Measurements from ENCODE around the gene PACSIN1.

PACSIN1 gene

DNA sequence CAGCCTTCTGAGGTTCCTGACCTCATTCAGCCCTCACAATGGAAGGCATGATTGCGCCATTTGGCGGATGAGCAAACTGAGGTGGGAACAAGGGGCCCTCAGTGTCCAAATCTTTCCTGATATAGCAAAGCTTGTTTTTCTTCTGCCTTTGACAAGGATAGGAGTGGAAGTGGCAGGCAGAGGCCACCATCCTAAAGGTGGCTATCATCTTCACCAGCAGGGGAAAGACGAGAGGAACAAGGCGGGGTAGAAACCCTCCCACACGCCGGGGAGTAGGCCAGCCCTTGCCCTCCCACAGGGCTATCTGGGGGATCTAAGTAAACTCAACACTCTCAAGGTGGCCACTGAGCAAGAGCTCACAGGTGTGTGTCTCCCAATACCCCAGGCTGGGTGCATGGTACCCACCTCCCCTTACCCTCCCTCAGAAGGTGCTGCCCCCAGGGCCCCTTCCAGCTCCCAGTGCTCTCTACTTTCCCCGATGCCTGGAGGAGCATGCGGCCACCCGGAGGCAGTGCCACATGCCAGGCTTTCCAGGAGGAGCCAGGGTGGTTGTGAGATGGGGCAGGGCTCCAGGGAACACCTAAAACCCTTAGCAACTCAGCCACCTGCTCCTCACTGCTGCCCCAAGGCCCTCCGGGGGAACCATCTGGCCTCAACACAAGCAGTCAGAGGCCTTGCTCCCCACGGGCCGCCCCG lies 79.0 kb downstream of the PACSIN1 start:
- Histone ChIP-seq H3K4me1 (ENCODE audit: control extremely low read depth in 1 of 4, control insufficient read depth in 4 of 4, insufficient read depth in 4 of 4, low read length in 3 of 4) (peaks cover 0 to 8% (median 0%) of the 10 kb centered on the region in 4 experiments), H3K36me3 (ENCODE audit: control insufficient read depth in 4 of 4, insufficient read depth in 4 of 4, low read length in 3 of 4) (no peaks in the 10 kb centered on the region), H3K27ac (ENCODE audit: insufficient read depth in 1 of 2, low read depth in 1 of 2, low read length in 2 of 2, poor library complexity in 1 of 2, severe bottlenecking in 2 of 2) (no peak overlapping the region), H3K4me3 (ENCODE audit: control insufficient read depth in 1 of 7, extremely low read depth in 1 of 7, insufficient read depth in 4 of 7, low read depth in 2 of 7, low read length in 6 of 7) (no peak overlapping the region), H3K27me3 (replicated peaks in 2 of 5; ENCODE audit: control insufficient read depth in 4 of 5, insufficient read depth in 5 of 5, low read length in 4 of 5) (no peaks in the 10 kb centered on the region), H3K9me3 (ENCODE audit: control extremely low read depth in 1 of 5, control insufficient read depth in 4 of 5, insufficient read depth in 2 of 5, low read depth in 1 of 5, low read length in 4 of 5) (no peaks in the 10 kb centered on the region)
- CTCF ChIA-PET: interaction anchor here (0.6 to 1.0 kb wide), 2 partner anchors 10 to 26 kb away, joined by 3 read pairs; no protein-coding TSS in a partner anchor
- WGBS (ENCODE audit: insufficient coverage): 100% methylated on average over 7 of the region's 13 CpGs
- DNase-seq: no peak
- POLR2A ChIA-PET: interaction anchor here (0.7 kb wide), 1 partner anchor 17 kb away, joined by 4 read pairs; no protein-coding TSS in a partner anchor

- no peak overlapping the region for H3K27ac ChIP-seq (ENCODE audit: insufficient read depth in 1 of 2, low read depth in 1 of 2, low read length in 2 of 2, poor library complexity in 1 of 2, severe bottlenecking in 2 of 2)
- peaks cover 0 to 16% (median 4%) of the 10 kb centered on the region in 4 experiments for H3K4me1 ChIP-seq (ENCODE audit: control extremely low read depth in 1 of 4, control insufficient read depth in 4 of 4, insufficient read depth in 4 of 4, low read length in 3 of 4)
- WGBS (ENCODE audit: insufficient coverage): 15% methylated on average over 8 of the region's 11 CpGs
- no peaks in the 10 kb centered on the region for H3K36me3 ChIP-seq (ENCODE audit: control insufficient read depth in 4 of 4, insufficient read depth in 4 of 4, low read length in 3 of 4)
- H3K9me3 ChIP-seq (ENCODE audit: control extremely low read depth in 1 of 5, control insufficient read depth in 4 of 5, insufficient read depth in 2 of 5, low read depth in 1 of 5, low read length in 4 of 5): no peaks in the 10 kb centered on the region
- no peak overlapping the region for H3K4me3 ChIP-seq (ENCODE audit: control insufficient read depth in 1 of 7, extremely low read depth in 1 of 7, insufficient read depth in 4 of 7, low read depth in 2 of 7, low read length in 6 of 7)
- CTCF ChIA-PET: interaction anchor here (0.6 to 1.8 kb wide), 4 partner anchors 11 to 37 kb away, joined by 3 to 5 read pairs (median 3); no protein-coding TSS in a partner anchor
- no peaks in the 10 kb centered on the region for H3K27me3 ChIP-seq (replicated peaks in 2 of 5; ENCODE audit: control insufficient read depth in 4 of 5, insufficient read depth in 5 of 5, low read length in 4 of 5)
- POLR2A ChIA-PET: no interaction called here
- peak; percentile 20 to 58 (median 57) for DNase-seq
These were observed 80.9 kb downstream of the PACSIN1 start for GRCh38 chr6:34546551-34547321.

GRCh38 chr6:34547701-34548644 lies 82.1 kb downstream of the PACSIN1 start:
- 94% methylated on average over 9 of the region's 11 CpGs for WGBS (ENCODE audit: insufficient coverage)
- no peak overlapping the region for H3K4me3 ChIP-seq (ENCODE audit: control insufficient read depth in 1 of 7, extremely low read depth in 1 of 7, insufficient read depth in 4 of 7, low read depth in 2 of 7, low read length in 6 of 7)
- CTCF ChIA-PET: interaction anchor here (0.6 to 1.9 kb wide), 7 partner anchors 10 to 88 kb away, joined by 3 to 6 read pairs (median 4); no protein-coding TSS in a partner anchor
- DNase-seq: no peak
- no peaks in the 10 kb centered on the region for H3K36me3 ChIP-seq (ENCODE audit: control insufficient read depth in 4 of 4, insufficient read depth in 4 of 4, low read length in 3 of 4)
- H3K4me1 ChIP-seq (ENCODE audit: control extremely low read depth in 1 of 4, control insufficient read depth in 4 of 4, insufficient read depth in 4 of 4, low read length in 3 of 4): peaks cover 0 to 16% (median 4%) of the 10 kb centered on the region in 4 experiments
- no peaks in the 10 kb centered on the region for H3K9me3 ChIP-seq (ENCODE audit: control extremely low read depth in 1 of 5, control insufficient read depth in 4 of 5, insufficient read depth in 2 of 5, low read depth in 1 of 5, low read length in 4 of 5)
- no peak overlapping the region for H3K27ac ChIP-seq (ENCODE audit: insufficient read depth in 1 of 2, low read depth in 1 of 2, low read length in 2 of 2, poor library complexity in 1 of 2, severe bottlenecking in 2 of 2)
- no peaks in the 10 kb centered on the region for H3K27me3 ChIP-seq (replicated peaks in 2 of 5; ENCODE audit: control insufficient read depth in 4 of 5, insufficient read depth in 5 of 5, low read length in 4 of 5)
- POLR2A ChIA-PET: no interaction called here

DNA sequence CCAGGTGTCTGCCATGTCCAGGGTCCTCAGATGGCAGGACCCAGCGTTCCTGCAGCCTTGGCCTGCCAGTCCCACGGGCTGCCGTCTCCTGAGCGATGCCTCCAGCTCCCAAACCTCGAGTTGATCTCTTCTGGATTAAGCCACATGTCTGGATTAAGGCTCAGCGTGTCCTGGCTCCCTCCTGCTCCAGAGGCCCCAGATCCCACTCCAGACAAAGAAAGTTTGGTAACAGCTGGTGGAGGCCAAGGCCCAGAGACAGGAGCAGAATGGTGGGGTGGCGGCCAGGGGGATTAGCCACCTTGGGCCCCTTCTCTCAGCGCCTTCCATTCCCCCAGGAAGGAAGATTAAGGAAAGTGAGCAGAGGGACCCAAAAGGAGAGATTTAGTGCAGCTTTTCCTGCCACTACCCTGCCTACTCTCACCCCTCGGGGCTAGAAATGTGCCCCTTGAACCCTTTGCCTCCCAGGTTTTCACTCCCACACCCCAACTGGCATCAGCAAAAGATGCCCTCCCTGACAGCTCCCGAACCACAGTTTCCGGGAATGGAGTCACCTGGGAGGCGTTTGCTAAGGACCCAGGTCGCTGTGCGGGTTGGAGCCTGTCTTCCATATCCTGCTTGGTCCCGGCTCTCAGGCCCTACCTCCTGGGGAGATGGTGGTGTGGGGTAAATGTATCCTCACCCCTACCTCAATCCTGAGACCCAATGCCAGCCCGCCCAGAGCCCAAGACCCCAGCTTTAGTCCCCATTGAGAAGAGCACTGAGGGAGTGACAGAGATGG lies 83.3 kb downstream of the PACSIN1 start:
- no peaks in the 10 kb centered on the region for H3K27me3 ChIP-seq (replicated peaks in 2 of 5; ENCODE audit: control insufficient read depth in 4 of 5, insufficient read depth in 5 of 5, low read length in 4 of 5)
- no peak overlapping the region for H3K27ac ChIP-seq (ENCODE audit: insufficient read depth in 1 of 2, low read depth in 1 of 2, low read length in 2 of 2, poor library complexity in 1 of 2, severe bottlenecking in 2 of 2)
- H3K4me1 ChIP-seq (ENCODE audit: control extremely low read depth in 1 of 4, control insufficient read depth in 4 of 4, insufficient read depth in 4 of 4, low read length in 3 of 4): peaks cover 0 to 25% (median 10%) of the 10 kb centered on the region in 4 experiments
- no peaks in the 10 kb centered on the region for H3K36me3 ChIP-seq (ENCODE audit: control insufficient read depth in 4 of 4, insufficient read depth in 4 of 4, low read length in 3 of 4)
- no peak overlapping the region for H3K4me3 ChIP-seq (ENCODE audit: control insufficient read depth in 1 of 7, extremely low read depth in 1 of 7, insufficient read depth in 4 of 7, low read depth in 2 of 7, low read length in 6 of 7)
- H3K9me3 ChIP-seq (ENCODE audit: control extremely low read depth in 1 of 5, control insufficient read depth in 4 of 5, insufficient read depth in 2 of 5, low read depth in 1 of 5, low read length in 4 of 5): no peaks in the 10 kb centered on the region
- DNase-seq: no peak
- 89% methylated on average over 12 of the region's 16 CpGs for WGBS (ENCODE audit: insufficient coverage)
- POLR2A ChIA-PET: no interaction called here
- CTCF ChIA-PET: interaction anchor here (0.8 to 1.9 kb wide), 4 partner anchors 9 to 89 kb away, joined by 3 to 6 read pairs (median 4); no protein-coding TSS in a partner anchor

GRCh38 chr6:34549804-34550202 lies 83.9 kb downstream of the PACSIN1 start:
- POLR2A ChIA-PET: no interaction called here
- CTCF ChIA-PET: interaction anchor here (1.5 kb wide), 1 partner anchor 90 kb away, joined by 5 read pairs; no protein-coding TSS in a partner anchor
- Histone ChIP-seq H3K36me3 (ENCODE audit: control insufficient read depth in 4 of 4, insufficient read depth in 4 of 4, low read length in 3 of 4) (no peaks in the 10 kb centered on the region), H3K27ac (ENCODE audit: insufficient read depth in 1 of 2, low read depth in 1 of 2, low read length in 2 of 2, poor library complexity in 1 of 2, severe bottlenecking in 2 of 2) (no peak overlapping the region), H3K27me3 (replicated peaks in 2 of 5; ENCODE audit: control insufficient read depth in 4 of 5, insufficient read depth in 5 of 5, low read length in 4 of 5) (no peaks in the 10 kb centered on the region), H3K4me1 (ENCODE audit: control extremely low read depth in 1 of 4, control insufficient read depth in 4 of 4, insufficient read depth in 4 of 4, low read length in 3 of 4) (peaks cover 0 to 30% (median 16%) of the 10 kb centered on the region in 4 experiments), H3K9me3 (ENCODE audit: control extremely low read depth in 1 of 5, control insufficient read depth in 4 of 5, insufficient read depth in 2 of 5, low read depth in 1 of 5, low read length in 4 of 5) (no peaks in the 10 kb centered on the region), H3K4me3 (ENCODE audit: control insufficient read depth in 1 of 7, extremely low read depth in 1 of 7, insufficient read depth in 4 of 7, low read depth in 2 of 7, low read length in 6 of 7) (no peak overlapping the region)
- WGBS (ENCODE audit: insufficient coverage): 100% methylated on average over 1 of the region's 2 CpGs
- DNase-seq: no peak

GRCh38 chr6:34551720-34552119 lies 85.8 kb downstream of the PACSIN1 start:
- CTCF ChIA-PET: no interaction called here
- 98% methylated on average over 5 of the region's 8 CpGs for WGBS (ENCODE audit: insufficient coverage)
- peaks cover 0 to 29% (median 17%) of the 10 kb centered on the region in 4 experiments for H3K4me1 ChIP-seq (ENCODE audit: control extremely low read depth in 1 of 4, control insufficient read depth in 4 of 4, insufficient read depth in 4 of 4, low read length in 3 of 4)
- DNase-seq: no peak
- no peak overlapping the region for H3K4me3 ChIP-seq (ENCODE audit: control insufficient read depth in 1 of 7, extremely low read depth in 1 of 7, insufficient read depth in 4 of 7, low read depth in 2 of 7, low read length in 6 of 7)
- no peaks in the 10 kb centered on the region for H3K27me3 ChIP-seq (replicated peaks in 2 of 5; ENCODE audit: control insufficient read depth in 4 of 5, insufficient read depth in 5 of 5, low read length in 4 of 5)
- H3K27ac ChIP-seq (ENCODE audit: insufficient read depth in 1 of 2, low read depth in 1 of 2, low read length in 2 of 2, poor library complexity in 1 of 2, severe bottlenecking in 2 of 2): no peak overlapping the region
- POLR2A ChIA-PET: no interaction called here
- H3K9me3 ChIP-seq (ENCODE audit: control extremely low read depth in 1 of 5, control insufficient read depth in 4 of 5, insufficient read depth in 2 of 5, low read depth in 1 of 5, low read length in 4 of 5): no peaks in the 10 kb centered on the region
- H3K36me3 ChIP-seq (ENCODE audit: control insufficient read depth in 4 of 4, insufficient read depth in 4 of 4, low read length in 3 of 4): no peaks in the 10 kb centered on the region
